Ishikawa (cell line): ENCODE data around the gene VPS37B.

Experiments used
- CEBPB ChIP-seq: IDR thresholded peaks from 2 replicates; pipeline ENCODE4 v1.6.1; 2012
- EP300 ChIP-seq: IDR thresholded peaks from 2 replicates; pipeline ENCODE4 v1.6.1; 2012; ENCODE audit warnings: borderline replicate concordance
- RAD21 ChIP-seq: IDR thresholded peaks from 2 replicates; pipeline ENCODE4 v1.6.1; 2012; ENCODE audit warnings: low read depth
- TCF12 ChIP-seq: IDR thresholded peaks from 2 replicates; pipeline ENCODE4 v1.6.1; 2012; ENCODE audit warnings: low read depth
- YY1 ChIP-seq: IDR thresholded peaks from 2 replicates; pipeline ENCODE4 v1.6.1; 2012; ENCODE audit warnings: low read depth
- TF ChIP-seq, protein P1 (sequence below): IDR thresholded peaks from 2 replicates; pipeline ENCODE4 v1.6.1; 2012
- TF ChIP-seq, protein P2 (sequence below): IDR thresholded peaks from 2 replicates; pipeline ENCODE4 v1.6.1; 2012
- TF ChIP-seq, protein P3 (sequence below): IDR thresholded peaks from 2 replicates; pipeline ENCODE4 v1.6.1; 2012; ENCODE audit warnings: low read depth, mild to moderate bottlenecking

DNA sequence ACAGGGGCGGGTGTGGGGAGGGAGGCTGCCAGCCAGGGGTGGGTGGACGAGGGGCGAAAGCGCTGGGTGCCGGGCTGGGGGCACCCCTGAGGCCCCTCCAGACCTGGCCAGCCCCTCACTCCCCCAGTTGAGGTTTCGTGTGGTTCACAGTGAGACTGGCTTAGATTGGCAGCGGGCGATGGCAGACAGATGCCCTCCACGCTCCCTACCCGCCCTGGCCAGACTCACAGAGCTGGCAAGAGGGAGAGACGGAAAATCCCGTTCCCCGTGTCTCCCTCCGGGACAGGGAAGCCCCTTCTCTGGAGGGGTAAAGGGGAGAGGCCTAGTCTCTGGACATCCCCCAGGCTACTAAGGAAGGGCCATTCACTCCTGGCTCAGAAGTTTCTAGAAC lies 33.2 kb upstream of the VPS37B start:
- TF ChIP-seq YY1: no peak
- TF ChIP-seq, protein P1, sequence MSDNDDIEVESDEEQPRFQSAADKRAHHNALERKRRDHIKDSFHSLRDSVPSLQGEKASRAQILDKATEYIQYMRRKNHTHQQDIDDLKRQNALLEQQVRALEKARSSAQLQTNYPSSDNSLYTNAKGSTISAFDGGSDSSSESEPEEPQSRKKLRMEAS: no peak
- no peak for TF ChIP-seq RAD21
- TF ChIP-seq TCF12: no peak
- TF ChIP-seq CEBPB: no peak
- TF ChIP-seq, protein P2, sequence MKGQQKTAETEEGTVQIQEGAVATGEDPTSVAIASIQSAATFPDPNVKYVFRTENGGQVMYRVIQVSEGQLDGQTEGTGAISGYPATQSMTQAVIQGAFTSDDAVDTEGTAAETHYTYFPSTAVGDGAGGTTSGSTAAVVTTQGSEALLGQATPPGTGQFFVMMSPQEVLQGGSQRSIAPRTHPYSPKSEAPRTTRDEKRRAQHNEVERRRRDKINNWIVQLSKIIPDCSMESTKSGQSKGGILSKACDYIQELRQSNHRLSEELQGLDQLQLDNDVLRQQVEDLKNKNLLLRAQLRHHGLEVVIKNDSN: no peak
- TF ChIP-seq EP300: no peak
- TF ChIP-seq, protein P3, sequence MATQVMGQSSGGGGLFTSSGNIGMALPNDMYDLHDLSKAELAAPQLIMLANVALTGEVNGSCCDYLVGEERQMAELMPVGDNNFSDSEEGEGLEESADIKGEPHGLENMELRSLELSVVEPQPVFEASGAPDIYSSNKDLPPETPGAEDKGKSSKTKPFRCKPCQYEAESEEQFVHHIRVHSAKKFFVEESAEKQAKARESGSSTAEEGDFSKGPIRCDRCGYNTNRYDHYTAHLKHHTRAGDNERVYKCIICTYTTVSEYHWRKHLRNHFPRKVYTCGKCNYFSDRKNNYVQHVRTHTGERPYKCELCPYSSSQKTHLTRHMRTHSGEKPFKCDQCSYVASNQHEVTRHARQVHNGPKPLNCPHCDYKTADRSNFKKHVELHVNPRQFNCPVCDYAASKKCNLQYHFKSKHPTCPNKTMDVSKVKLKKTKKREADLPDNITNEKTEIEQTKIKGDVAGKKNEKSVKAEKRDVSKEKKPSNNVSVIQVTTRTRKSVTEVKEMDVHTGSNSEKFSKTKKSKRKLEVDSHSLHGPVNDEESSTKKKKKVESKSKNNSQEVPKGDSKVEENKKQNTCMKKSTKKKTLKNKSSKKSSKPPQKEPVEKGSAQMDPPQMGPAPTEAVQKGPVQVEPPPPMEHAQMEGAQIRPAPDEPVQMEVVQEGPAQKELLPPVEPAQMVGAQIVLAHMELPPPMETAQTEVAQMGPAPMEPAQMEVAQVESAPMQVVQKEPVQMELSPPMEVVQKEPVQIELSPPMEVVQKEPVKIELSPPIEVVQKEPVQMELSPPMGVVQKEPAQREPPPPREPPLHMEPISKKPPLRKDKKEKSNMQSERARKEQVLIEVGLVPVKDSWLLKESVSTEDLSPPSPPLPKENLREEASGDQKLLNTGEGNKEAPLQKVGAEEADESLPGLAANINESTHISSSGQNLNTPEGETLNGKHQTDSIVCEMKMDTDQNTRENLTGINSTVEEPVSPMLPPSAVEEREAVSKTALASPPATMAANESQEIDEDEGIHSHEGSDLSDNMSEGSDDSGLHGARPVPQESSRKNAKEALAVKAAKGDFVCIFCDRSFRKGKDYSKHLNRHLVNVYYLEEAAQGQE: no peak
